K562 (cell line): ENCODE data around the gene PSEN1. TPM values are rescaled to one million over a fixed set of nuclear protein-coding genes. Genes with fewer than 3 reads are reported as not detected.

Source experiments
- KDM1A ChIP-seq, 2 experiments: fragments of 450-650 bp; IDR thresholded peaks; 2 replicates each; pipeline ENCODE4 v1.6.1; 2016; ENCODE audit warnings: mild to moderate bottlenecking in 2 of 2
- REST ChIP-seq, 2 experiments: fragments of 450-650 bp; formaldehyde crosslinking in 1 of 2; IDR thresholded peaks; 2 replicates each; pipeline versions ENCODE4 v1.4.0 to v1.6.1; 2014 to 2020; ENCODE audit warnings: mild to moderate bottlenecking in 2 of 2, borderline replicate concordance in 1 of 2, low read depth in 1 of 2
- polyA plus RNA-seq, 8 experiments: library from polyadenylated mRNA; depleted of rRNA in 4 of 8; stranded (reverse) in 5 of 8; unstranded in 3 of 8; fragments of >200 nt; fragmentation: Nextera tagmentation in 2 of 8; fragmentation: Illumina TruSeq in 1 of 8; extraction: Ambion mirVana in 2 of 8; extraction: Trizol in 1 of 8; gene quantifications; 2 replicates each; pipeline versions ENCODE4 v1.2.1 to v1.2.3, GENCODE V29; 2011 to 2014; ENCODE audit warnings: inconsistent platforms in 1 of 8, missing spikeins in 1 of 8
- total RNA-seq, 7 experiments: library from RNA; depleted of rRNA in 6 of 7; stranded (reverse); fragments of >200 nt in 6 of 7; fragmentation: Illumina TruSeq in 2 of 7; extraction: Trizol in 2 of 7; gene quantifications; 2 replicates each; pipeline versions ENCODE4 v1.2.1 to v1.2.3, GENCODE V29; 2011 to 2021; ENCODE audit warnings: low replicate concordance in 1 of 7

PSEN1 gene
- total and polyA plus RNA-seq, 9 of the 15 experiments (the other 6 are each of a cell fraction or from before 2014, with no cell fraction given), result 6.5 to 25.2 (median 14.3) TPM

DNA sequence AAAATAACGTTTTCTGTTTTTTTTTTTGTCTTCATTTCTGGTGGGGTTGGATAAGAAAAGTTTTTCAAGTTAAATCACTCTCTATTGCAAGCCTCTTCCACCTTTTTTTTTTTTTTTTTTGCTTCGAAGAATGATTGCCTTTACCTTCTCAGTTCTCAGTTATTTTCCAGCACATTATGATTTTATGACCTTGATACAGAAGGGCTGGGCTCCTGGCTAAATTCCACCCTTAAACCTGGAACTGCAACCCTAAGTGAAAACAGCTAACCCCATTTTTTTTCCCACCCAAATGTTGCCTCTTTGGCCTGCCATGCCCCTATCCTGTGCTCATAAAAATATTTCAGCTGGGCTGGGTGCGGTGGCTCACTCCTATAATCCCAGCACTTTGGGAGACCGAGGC lies 31.4 kb downstream of the PSEN1 start (continued):
- no peak for TF ChIP-seq REST (IDR thresholded peaks at IDR 0.05; ENCODE audit: borderline replicate concordance)
- no peak for TF ChIP-seq REST (CRISPR knock-in tag; IDR thresholded peaks at IDR 0.05; ENCODE audit: low read depth)
- TF ChIP-seq KDM1A (IDR thresholded peaks at IDR 0.05), result no peak
